RPMI7951 (cell line): ENCODE data around the gene CCR3. TPM values are rescaled to one million over a fixed set of nuclear protein-coding genes. Genes with fewer than 3 reads are reported as not detected.
A peak's percentile ranks its signal among the peaks of the same experiment; 100 is the strongest.

Source experiments
- DNase-seq: peaks from one replicate; pipeline ENCODE4 v3.0.0-alpha.2; 2012; ENCODE audit warnings: low read depth
- total RNA-seq: library from RNA; depleted of rRNA; stranded (reverse); fragments of >200 nt; shearing (Covaris generic); gene quantifications from 2 replicates; pipeline ENCODE4 v1.2.3, GENCODE V29; 2014

The CCR3 gene
- total RNA-seq, 1 experiment from 2014 or later: not detected

GRCh38 chr3:46221391-46221790 is 20.9 kb upstream of the CCR3 start:
- no peak for DNase-seq

- no peak for DNase-seq
Measured at GRCh38 chr3:46221938-46222337, 20.3 kb upstream of the CCR3 start.

GRCh38 chr3:46222435-46223161 is 19.7 kb upstream of the CCR3 start:
- DNase-seq: no peak

GRCh38 chr3:46228260-46229242 is 13.7 kb upstream of the CCR3 start:
- DNase-seq: peak; percentile 86

GRCh38 chr3:46231323-46231722 is 10.9 kb upstream of the CCR3 start:
- no peak for DNase-seq

- DNase-seq: no peak
Measured at GRCh38 chr3:46233194-46233593, 9.1 kb upstream of the CCR3 start.

- DNase-seq: no peak
Measured at GRCh38 chr3:46235425-46235824, 6.8 kb upstream of the CCR3 start.

- no peak for DNase-seq
Measured at GRCh38 chr3:46236294-46237054, 5.8 kb upstream of the CCR3 start.

- DNase-seq: no peak
Measured at GRCh38 chr3:46238386-46238785, 3.9 kb upstream of the CCR3 start.

GRCh38 chr3:46239301-46239938 is 2.8 kb upstream of the CCR3 start:
- DNase-seq: no peak

- no peak for DNase-seq
Measured at GRCh38 chr3:46239952-46240351, 2.3 kb upstream of the CCR3 start.

- DNase-seq: no peak
Measured at GRCh38 chr3:46243560-46243959, 1.3 kb downstream of the CCR3 start.

GRCh38 chr3:46245146-46245545 is 2.9 kb downstream of the CCR3 start:
- DNase-seq: no peak

GRCh38 chr3:46252980-46253379 is 10.7 kb downstream of the CCR3 start:
- DNase-seq: no peak

- no peak for DNase-seq
Measured at GRCh38 chr3:46258525-46258924, 16.3 kb downstream of the CCR3 start.

GRCh38 chr3:46261926-46262594 is 19.8 kb downstream of the CCR3 start:
- peak; percentile 54 for DNase-seq

- DNase-seq: no peak
Measured at GRCh38 chr3:46264002-46264401, 21.7 kb downstream of the CCR3 start.

- DNase-seq: no peak
Measured at GRCh38 chr3:46266598-46266997, 24.3 kb downstream of the CCR3 start.

GRCh38 chr3:46269556-46269955 is 27.3 kb downstream of the CCR3 start:
- no peak for DNase-seq

GRCh38 chr3:46270474-46270873 is 28.2 kb downstream of the CCR3 start:
- DNase-seq: no peak

- no peak for DNase-seq
Measured at GRCh38 chr3:46271209-46271745, 29.0 kb downstream of the CCR3 start.
